GM23248 (cell line): ENCODE data around the gene FRMD3.

ENCODE experiments used
- EZH2 ChIP-seq: fragments of 200-600 bp; sonication (generic); IDR thresholded peaks from 2 replicates; pipeline ENCODE4 v1.6.1; 2018; ENCODE audit warnings: antibody characterized with exemption, mild to moderate bottlenecking; ENCODE audit not compliant: insufficient read depth, poor library complexity, severe bottlenecking
- EZH2phosphoT487 ChIP-seq: fragments of 200-600 bp; sonication (generic); IDR thresholded peaks from 2 replicates; pipeline ENCODE4 v1.6.1; 2018; ENCODE audit warnings: antibody characterized with exemption, moderate library complexity, mild to moderate bottlenecking, low read depth; ENCODE audit not compliant: insufficient read depth

GRCh38 chr9:83330207-83331196 is 207.7 kb downstream of the FRMD3 start:
- TF ChIP-seq EZH2 (no peak), EZH2phosphoT487 (no peak)
